Ishikawa (cell line): Measurements from ENCODE around the gene GRB10.

Experiments
- CEBPB ChIP-seq: IDR thresholded peaks from 2 replicates; pipeline ENCODE4 v1.6.1; 2012
- CREB1 ChIP-seq: IDR thresholded peaks from 2 replicates; pipeline ENCODE4 v1.6.1; 2012; ENCODE audit warnings: low read depth
- EGR1 ChIP-seq: IDR thresholded peaks from 2 replicates; pipeline ENCODE4 v1.6.1; 2012
- EP300 ChIP-seq: IDR thresholded peaks from 2 replicates; pipeline ENCODE4 v1.6.1; 2012; ENCODE audit warnings: borderline replicate concordance
- FOXM1 ChIP-seq: IDR thresholded peaks from 2 replicates; pipeline ENCODE4 v1.6.1; 2012; ENCODE audit warnings: low read depth, borderline replicate concordance
- NFIC ChIP-seq: IDR thresholded peaks from 2 replicates; pipeline ENCODE4 v1.6.1; 2012
- RAD21 ChIP-seq: IDR thresholded peaks from 2 replicates; pipeline ENCODE4 v1.6.1; 2012; ENCODE audit warnings: low read depth
- TAF1 ChIP-seq: IDR thresholded peaks from 2 replicates; pipeline ENCODE4 v1.6.1; 2012; ENCODE audit warnings: low read depth, mild to moderate bottlenecking
- TCF12 ChIP-seq: IDR thresholded peaks from 2 replicates; pipeline ENCODE4 v1.6.1; 2012; ENCODE audit warnings: low read depth
- TEAD4 ChIP-seq: IDR thresholded peaks from 2 replicates; pipeline ENCODE4 v1.6.1; 2012
- YY1 ChIP-seq: IDR thresholded peaks from 2 replicates; pipeline ENCODE4 v1.6.1; 2012; ENCODE audit warnings: low read depth
- ZBTB7A ChIP-seq: IDR thresholded peaks from 2 replicates; pipeline ENCODE4 v1.6.1; 2012; ENCODE audit warnings: low read depth
- TF ChIP-seq, protein P1 (sequence below): IDR thresholded peaks from 2 replicates; pipeline ENCODE4 v1.6.1; 2012
- TF ChIP-seq, protein P2 (sequence below): IDR thresholded peaks from 2 replicates; pipeline ENCODE4 v1.6.1; 2012
- TF ChIP-seq, protein P3 (sequence below): IDR thresholded peaks from 2 replicates; pipeline ENCODE4 v1.6.1; 2012; ENCODE audit warnings: low read depth, mild to moderate bottlenecking

The GRB10 gene

DNA sequence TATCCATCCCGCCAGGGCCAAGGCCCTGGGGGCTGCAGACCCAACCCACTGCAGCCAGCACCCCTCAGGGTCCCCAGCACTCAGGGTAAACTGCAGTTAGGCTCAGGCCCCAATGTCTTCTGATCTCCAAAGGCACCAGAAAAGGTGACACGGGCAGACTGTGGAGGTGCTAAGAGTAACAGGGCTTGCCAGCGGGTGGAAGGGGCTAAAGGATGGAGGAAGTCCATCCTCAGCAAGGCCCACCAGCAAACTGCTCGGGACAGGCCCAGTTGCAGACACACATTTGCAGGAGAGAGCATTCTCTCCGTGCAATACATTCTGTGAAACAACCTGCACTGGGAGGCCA is 121.9 kb downstream of the GRB10 start:
- no peak for TF ChIP-seq EGR1
- TF ChIP-seq EP300 = no peak
- no peak for TF ChIP-seq FOXM1

DNA sequence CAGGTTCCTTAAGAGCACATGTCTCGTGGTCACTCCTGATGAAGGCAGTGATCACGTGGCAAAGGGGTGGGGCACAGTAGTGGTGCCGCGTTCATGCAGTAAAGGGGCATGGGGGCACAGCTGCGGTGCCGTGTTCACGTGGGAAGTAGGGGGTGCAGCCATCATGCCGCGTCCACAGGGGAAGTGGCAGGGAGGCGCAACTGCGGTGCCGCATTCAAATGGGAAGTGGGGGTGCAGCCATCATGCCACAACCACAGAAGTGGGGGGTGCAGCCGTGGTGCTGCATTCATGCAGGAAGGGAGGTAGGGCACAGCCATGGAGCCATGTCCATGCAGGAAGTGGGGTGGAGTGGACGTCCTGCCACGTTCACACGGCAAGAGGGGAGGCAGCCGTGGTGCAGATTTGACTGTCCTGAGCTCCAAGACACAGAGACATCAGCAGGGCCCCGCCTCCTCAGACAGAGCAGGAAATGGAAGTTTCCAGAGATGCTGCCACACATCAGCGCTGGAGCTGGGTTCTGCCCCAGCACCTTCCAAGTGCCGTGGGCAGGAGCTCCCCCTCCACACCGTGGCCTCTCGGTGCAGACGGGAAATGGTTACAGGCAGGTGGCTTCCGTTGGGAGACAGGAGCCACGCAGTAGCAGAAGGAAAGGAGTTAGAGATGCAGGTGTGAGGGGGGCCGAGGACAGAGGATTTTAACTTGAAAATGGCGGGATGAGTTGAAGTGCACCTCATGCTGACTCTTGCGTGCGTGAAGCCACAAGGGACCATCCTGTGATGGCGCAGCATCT is 122.5 kb downstream of the GRB10 start:
- TF ChIP-seq TEAD4 = no peak
- TF ChIP-seq RAD21 = no peak
- TF ChIP-seq CEBPB = no peak
- no peak for TF ChIP-seq TCF12
- TF ChIP-seq, protein P1, sequence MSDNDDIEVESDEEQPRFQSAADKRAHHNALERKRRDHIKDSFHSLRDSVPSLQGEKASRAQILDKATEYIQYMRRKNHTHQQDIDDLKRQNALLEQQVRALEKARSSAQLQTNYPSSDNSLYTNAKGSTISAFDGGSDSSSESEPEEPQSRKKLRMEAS = no peak
- TF ChIP-seq, protein P2, sequence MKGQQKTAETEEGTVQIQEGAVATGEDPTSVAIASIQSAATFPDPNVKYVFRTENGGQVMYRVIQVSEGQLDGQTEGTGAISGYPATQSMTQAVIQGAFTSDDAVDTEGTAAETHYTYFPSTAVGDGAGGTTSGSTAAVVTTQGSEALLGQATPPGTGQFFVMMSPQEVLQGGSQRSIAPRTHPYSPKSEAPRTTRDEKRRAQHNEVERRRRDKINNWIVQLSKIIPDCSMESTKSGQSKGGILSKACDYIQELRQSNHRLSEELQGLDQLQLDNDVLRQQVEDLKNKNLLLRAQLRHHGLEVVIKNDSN = no peak
- TF ChIP-seq EP300 = no peak
- no peak for TF ChIP-seq ZBTB7A
- TF ChIP-seq FOXM1 = no peak
- no peak for TF ChIP-seq TAF1
- TF ChIP-seq CREB1 = no peak
- TF ChIP-seq, protein P3, sequence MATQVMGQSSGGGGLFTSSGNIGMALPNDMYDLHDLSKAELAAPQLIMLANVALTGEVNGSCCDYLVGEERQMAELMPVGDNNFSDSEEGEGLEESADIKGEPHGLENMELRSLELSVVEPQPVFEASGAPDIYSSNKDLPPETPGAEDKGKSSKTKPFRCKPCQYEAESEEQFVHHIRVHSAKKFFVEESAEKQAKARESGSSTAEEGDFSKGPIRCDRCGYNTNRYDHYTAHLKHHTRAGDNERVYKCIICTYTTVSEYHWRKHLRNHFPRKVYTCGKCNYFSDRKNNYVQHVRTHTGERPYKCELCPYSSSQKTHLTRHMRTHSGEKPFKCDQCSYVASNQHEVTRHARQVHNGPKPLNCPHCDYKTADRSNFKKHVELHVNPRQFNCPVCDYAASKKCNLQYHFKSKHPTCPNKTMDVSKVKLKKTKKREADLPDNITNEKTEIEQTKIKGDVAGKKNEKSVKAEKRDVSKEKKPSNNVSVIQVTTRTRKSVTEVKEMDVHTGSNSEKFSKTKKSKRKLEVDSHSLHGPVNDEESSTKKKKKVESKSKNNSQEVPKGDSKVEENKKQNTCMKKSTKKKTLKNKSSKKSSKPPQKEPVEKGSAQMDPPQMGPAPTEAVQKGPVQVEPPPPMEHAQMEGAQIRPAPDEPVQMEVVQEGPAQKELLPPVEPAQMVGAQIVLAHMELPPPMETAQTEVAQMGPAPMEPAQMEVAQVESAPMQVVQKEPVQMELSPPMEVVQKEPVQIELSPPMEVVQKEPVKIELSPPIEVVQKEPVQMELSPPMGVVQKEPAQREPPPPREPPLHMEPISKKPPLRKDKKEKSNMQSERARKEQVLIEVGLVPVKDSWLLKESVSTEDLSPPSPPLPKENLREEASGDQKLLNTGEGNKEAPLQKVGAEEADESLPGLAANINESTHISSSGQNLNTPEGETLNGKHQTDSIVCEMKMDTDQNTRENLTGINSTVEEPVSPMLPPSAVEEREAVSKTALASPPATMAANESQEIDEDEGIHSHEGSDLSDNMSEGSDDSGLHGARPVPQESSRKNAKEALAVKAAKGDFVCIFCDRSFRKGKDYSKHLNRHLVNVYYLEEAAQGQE = no peak
- TF ChIP-seq NFIC = no peak
- TF ChIP-seq EGR1 = no peak
- no peak for TF ChIP-seq YY1

DNA sequence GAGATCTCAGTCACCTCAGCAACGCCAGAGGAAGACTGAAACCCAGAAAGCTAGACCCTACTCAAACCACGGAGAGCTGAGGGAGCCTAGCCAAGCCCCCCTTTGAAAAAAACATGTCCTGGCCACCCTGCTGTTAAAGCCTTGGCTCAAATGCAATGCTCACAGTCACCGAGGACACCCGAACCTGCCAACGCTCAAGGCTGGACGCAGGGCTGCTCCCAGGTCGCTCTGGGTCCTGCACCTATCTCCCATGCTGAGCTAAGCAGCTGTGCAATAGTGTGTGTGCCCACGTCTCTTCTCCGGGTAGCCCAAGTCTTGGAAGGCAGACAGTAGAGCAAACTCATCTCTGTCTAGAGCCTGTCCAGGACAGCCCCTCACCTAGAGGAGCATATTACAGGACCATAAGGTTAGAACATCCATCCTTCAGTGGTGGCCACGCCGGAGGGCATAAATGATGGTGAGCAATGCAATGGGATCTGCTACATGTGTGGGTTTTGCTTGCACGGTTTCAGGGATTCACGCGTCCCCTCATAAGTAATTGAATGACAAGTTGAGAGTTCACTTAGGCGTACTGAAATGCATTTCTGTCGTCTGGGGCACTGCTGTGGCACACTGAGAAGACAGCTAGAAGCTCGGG is 123.2 kb downstream of the GRB10 start:
- TF ChIP-seq FOXM1 (no peak), NFIC (no peak), EGR1 (no peak), CEBPB (no peak), TCF12 (no peak), RAD21 (no peak), TAF1 (no peak), ZBTB7A (no peak), TEAD4 (no peak), CREB1 (no peak), YY1 (no peak), EP300 (no peak)
- TF ChIP-seq, protein P2 = no peak
- TF ChIP-seq, protein P3 = no peak

DNA sequence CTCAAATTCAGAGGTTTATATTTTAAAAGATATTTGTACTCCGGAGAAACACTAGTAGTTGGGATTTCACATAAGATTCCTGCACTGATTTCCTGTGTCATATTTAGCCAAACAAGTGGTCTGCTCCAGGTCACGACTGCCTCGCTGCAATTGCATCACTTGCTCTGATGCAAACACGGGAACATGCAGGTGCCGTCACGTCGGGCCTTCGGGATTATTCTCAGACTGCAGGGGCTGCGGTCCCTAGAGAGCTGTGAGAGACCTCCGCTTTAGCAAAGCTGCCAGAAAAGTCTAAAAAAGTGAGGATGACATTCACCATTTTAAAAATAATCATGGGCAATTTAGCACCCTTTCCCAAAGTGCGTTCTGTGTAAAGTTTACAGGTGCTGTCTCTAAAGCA is 124.0 kb downstream of the GRB10 start:
- no peak for TF ChIP-seq YY1
- no peak for TF ChIP-seq EP300
- TF ChIP-seq TAF1 = no peak
- TF ChIP-seq RAD21 = no peak
- TF ChIP-seq NFIC = no peak
- TF ChIP-seq TCF12 = no peak
- TF ChIP-seq CREB1 = no peak
- TF ChIP-seq, protein P2 = no peak
- TF ChIP-seq, protein P3 = no peak
- no peak for TF ChIP-seq TEAD4
